Endothelial cell of umbilical vein (primary cell): ENCODE results near the gene FNBP1. TPM values are rescaled to one million over a fixed set of nuclear protein-coding genes. Genes with fewer than 3 reads are reported as not detected.

Source experiments
- BruUV-seq: library from RNA; stranded (reverse); fragments of 400-500 nt; replicated peaks from 2 replicates; lab custom pipeline; 2021; lab: Mats Ljungman, UMichigan
- CTCF ChIA-PET: fragments of 300-600, 350-600 bp; sonication (Branson Sonifier 250); formaldehyde crosslinking; loops from one replicate; lab custom pipeline; 2021; ENCODE audit warnings: antibody characterized with exemption, inconsistent platforms; lab: Charles Lee
- POLR2A ChIA-PET: fragments of 300-600, 350-600 bp; sonication (Branson Sonifier 250); formaldehyde crosslinking; loops from one replicate; lab custom pipeline; 2021; ENCODE audit warnings: antibody characterized with exemption, inconsistent platforms; lab: Charles Lee
- DNase-seq: peaks from one replicate; pipeline ENCODE4 v3.0.0-alpha.2; 2011; ENCODE audit warnings: low read depth, low spot score
- FAIRE-seq: peaks from 2 replicates; lab custom pipeline; 2011; peaks lifted over from hg19 to GRCh38; lab: Jason Lieb, UNC
- H2AFZ ChIP-seq: 2 replicates; pipeline ENCODE4 v1.6.0; 2012; ENCODE audit warnings: low read depth, low read length, control low read depth, inconsistent platforms
- H3K27ac ChIP-seq: 2 replicates; pipeline ENCODE4 v1.5.1; 2011; ENCODE audit warnings: low read depth, mild to moderate bottlenecking, control low read depth, low read length, moderate library complexity; ENCODE audit not compliant: insufficient read depth
- H3K27me3 ChIP-seq, 2 experiments: 2 replicates each; pipeline versions ENCODE4 v1.6.0 to v1.6.1; 2011; ENCODE audit warnings: low read length in 2 of 2, mixed read lengths in 1 of 2; ENCODE audit not compliant: control insufficient read depth in 2 of 2, insufficient read depth in 2 of 2
- H3K36me3 ChIP-seq, 2 experiments: 2 replicates in 1 of 2; 3 replicates in 1 of 2; pipeline ENCODE4 v1.5.1; 2011; ENCODE audit warnings: low read length in 2 of 2, mild to moderate bottlenecking in 1 of 2, moderate library complexity in 1 of 2; ENCODE audit not compliant: control insufficient read depth in 2 of 2, insufficient read depth in 2 of 2; ENCODE audit errors: extremely low read depth in 1 of 2
- H3K4me1 ChIP-seq: 3 replicates; pipeline ENCODE4 v1.5.1; 2011; ENCODE audit warnings: mild to moderate bottlenecking, low read length; ENCODE audit not compliant: control insufficient read depth, insufficient read depth; ENCODE audit errors: extremely low read depth
- H3K4me2 ChIP-seq: 2 replicates; pipeline ENCODE4 v1.6.1; 2011; ENCODE audit warnings: low read length, control low read depth, mixed read lengths; ENCODE audit not compliant: insufficient read depth
- H3K4me3 ChIP-seq, 3 experiments: fragments of 200-600 bp in 1 of 3; sonication (generic), shearing (Covaris generic) in 1 of 3; replicated peaks in 1 of 3; 2 replicates each; pipeline ENCODE4 v1.5.1; 2011 to 2016; ENCODE audit warnings: control low read depth in 3 of 3, low read length in 3 of 3, mild to moderate bottlenecking in 2 of 3, inconsistent platforms in 1 of 3, low read depth in 1 of 3, moderate library complexity in 1 of 3; ENCODE audit not compliant: insufficient read depth in 1 of 3
- H3K79me2 ChIP-seq: 2 replicates; pipeline ENCODE4 v1.6.0; 2012; ENCODE audit warnings: low read length, inconsistent platforms; ENCODE audit not compliant: control insufficient read depth, insufficient read depth
- H3K9ac ChIP-seq: replicated peaks from 2 replicates; pipeline ENCODE3; 2011; ENCODE audit warnings: low read length, control low read depth; ENCODE audit not compliant: insufficient read depth; ENCODE audit errors: extremely low read depth
- H3K9me1 ChIP-seq: replicated peaks from 3 replicates; pipeline ENCODE4 v1.6.0; 2011; ENCODE audit warnings: mild to moderate bottlenecking, low read length; ENCODE audit not compliant: control insufficient read depth, insufficient read depth; ENCODE audit errors: extremely low read depth
- H3K9me3 ChIP-seq: replicated peaks from 2 replicates; pipeline ENCODE4 v1.5.1; 2012; ENCODE audit warnings: low read length, inconsistent platforms; ENCODE audit not compliant: control insufficient read depth, insufficient read depth
- H4K20me1 ChIP-seq: replicated peaks from 2 replicates; pipeline ENCODE3; 2011; ENCODE audit warnings: mild to moderate bottlenecking, low read length; ENCODE audit not compliant: control insufficient read depth, insufficient read depth; ENCODE audit errors: extremely low read depth
- EZH2 ChIP-seq: IDR thresholded peaks from 2 replicates; pipeline ENCODE4 v1.6.1; 2012; ENCODE audit warnings: borderline replicate concordance, low read depth, mild to moderate bottlenecking, moderate library complexity, low read length, inconsistent platforms; ENCODE audit not compliant: severe bottlenecking
- FOS ChIP-seq: IDR thresholded peaks from 2 replicates; pipeline ENCODE4 v1.6.1; 2011; ENCODE audit warnings: mild to moderate bottlenecking, low read length, moderate library complexity, borderline replicate concordance; ENCODE audit not compliant: insufficient read depth
- GATA2 ChIP-seq: IDR thresholded peaks from 2 replicates; pipeline ENCODE4 v1.7.0; 2011; ENCODE audit warnings: low read depth, mild to moderate bottlenecking, moderate library complexity, mixed read lengths, low read length; ENCODE audit not compliant: insufficient read length, insufficient read depth
- JUN ChIP-seq: IDR thresholded peaks from 2 replicates; pipeline ENCODE4 v1.6.1; 2011; ENCODE audit warnings: borderline replicate concordance, low read depth; ENCODE audit not compliant: insufficient read length, insufficient read depth
- MYC ChIP-seq: IDR thresholded peaks from one replicate; pipeline ENCODE4 v1.6.1; 2011; ENCODE audit warnings: mild to moderate bottlenecking, low read depth, low read length
- POLR2A ChIP-seq: IDR thresholded peaks from 2 replicates; pipeline ENCODE4 v1.6.1; 2012; ENCODE audit warnings: low read depth, mild to moderate bottlenecking, control low read depth, low read length
- POLR2AphosphoS5 ChIP-seq: IDR thresholded peaks from 2 replicates; pipeline ENCODE4 v1.6.1; 2012; ENCODE audit warnings: low read depth, mild to moderate bottlenecking, control low read depth, low read length, moderate library complexity; ENCODE audit not compliant: insufficient read depth
- dilution Hi-C: fragments of 300-500 bp; cut with MboI; formaldehyde crosslinking; loops from one replicate; pipeline ENCODE4 v1.15.0; 2019; ENCODE audit warnings: low sequenced_read_pairs; ENCODE audit not compliant: extremely low pct_ligation_motif_present
- intact Hi-C: fragments of 100-400 bp; cut with micrococcal nuclease; formaldehyde crosslinking; loops from one replicate; pipeline ENCODE4 v1.10.0; 2022
- polyA plus RNA-seq, 4 experiments: library from polyadenylated mRNA; depleted of rRNA in 3 of 4; stranded (reverse) in 3 of 4; unstranded in 1 of 4; fragments of >200 nt; gene quantifications; 2 replicates each; pipeline versions ENCODE4 v1.2.1 to v1.2.3, GENCODE V29; 2011 to 2012; ENCODE audit warnings: missing spikeins in 1 of 4
- total RNA-seq: library from RNA; stranded (reverse); gene quantifications from 2 replicates; pipeline ENCODE4 v1.2.3, GENCODE V29; 2021
- TF ChIP-seq, protein P1 (sequence below): IDR thresholded peaks from 2 replicates; pipeline ENCODE4 v1.6.1; 2011; ENCODE audit not compliant: insufficient read depth, insufficient read length
- TF ChIP-seq, protein P2 (sequence below), 2 donors: IDR thresholded peaks; 1 replicate in 1 of 2; 2 replicates in 1 of 2; pipeline ENCODE4 v1.5.1; 2011; ENCODE audit warnings: low read length in 2 of 2, mild to moderate bottlenecking in 2 of 2, moderate library complexity in 2 of 2, control low read depth in 1 of 2, inconsistent platforms in 1 of 2, low read depth in 1 of 2; ENCODE audit not compliant: insufficient read depth in 1 of 2; ENCODE audit errors: extremely low read depth in 1 of 2

FNBP1 gene
- total and polyA plus RNA-seq, 2 donors (not counting 3 experiments of a cell fraction or from before 2014, with no cell fraction given), result 10.9 to 43.9 TPM

DNA sequence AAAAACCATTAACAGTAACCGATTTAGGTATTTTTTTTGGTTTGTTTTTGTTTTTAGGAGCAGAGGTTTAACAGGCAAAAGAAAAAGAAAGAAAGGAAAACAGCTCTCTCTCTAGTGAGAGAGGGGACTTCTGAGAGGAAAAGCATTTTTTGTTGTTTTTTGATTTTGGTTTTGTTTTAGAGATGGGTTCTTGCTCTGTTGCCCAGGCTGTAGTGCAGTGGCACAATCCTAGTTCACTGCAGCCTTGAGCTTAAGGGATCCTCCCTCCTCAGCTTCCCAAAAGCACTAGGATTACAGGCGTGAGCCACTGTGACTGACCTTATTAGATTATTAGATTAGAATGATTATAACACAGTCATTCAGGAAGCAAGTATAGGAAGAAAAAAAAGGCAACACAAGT lies 197.6 kb downstream of the FNBP1 start:
- no TSS peak for BruUV-seq
- no peaks in the 10 kb centered on the region for H3K79me2 ChIP-seq
- TF ChIP-seq MYC, result no peak
- no peak for TF ChIP-seq POLR2A
- TF ChIP-seq, protein P1, sequence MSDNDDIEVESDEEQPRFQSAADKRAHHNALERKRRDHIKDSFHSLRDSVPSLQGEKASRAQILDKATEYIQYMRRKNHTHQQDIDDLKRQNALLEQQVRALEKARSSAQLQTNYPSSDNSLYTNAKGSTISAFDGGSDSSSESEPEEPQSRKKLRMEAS, result no peak
- TF ChIP-seq JUN, result no peak
- no peak for TF ChIP-seq FOS
- TF ChIP-seq, protein P2, sequence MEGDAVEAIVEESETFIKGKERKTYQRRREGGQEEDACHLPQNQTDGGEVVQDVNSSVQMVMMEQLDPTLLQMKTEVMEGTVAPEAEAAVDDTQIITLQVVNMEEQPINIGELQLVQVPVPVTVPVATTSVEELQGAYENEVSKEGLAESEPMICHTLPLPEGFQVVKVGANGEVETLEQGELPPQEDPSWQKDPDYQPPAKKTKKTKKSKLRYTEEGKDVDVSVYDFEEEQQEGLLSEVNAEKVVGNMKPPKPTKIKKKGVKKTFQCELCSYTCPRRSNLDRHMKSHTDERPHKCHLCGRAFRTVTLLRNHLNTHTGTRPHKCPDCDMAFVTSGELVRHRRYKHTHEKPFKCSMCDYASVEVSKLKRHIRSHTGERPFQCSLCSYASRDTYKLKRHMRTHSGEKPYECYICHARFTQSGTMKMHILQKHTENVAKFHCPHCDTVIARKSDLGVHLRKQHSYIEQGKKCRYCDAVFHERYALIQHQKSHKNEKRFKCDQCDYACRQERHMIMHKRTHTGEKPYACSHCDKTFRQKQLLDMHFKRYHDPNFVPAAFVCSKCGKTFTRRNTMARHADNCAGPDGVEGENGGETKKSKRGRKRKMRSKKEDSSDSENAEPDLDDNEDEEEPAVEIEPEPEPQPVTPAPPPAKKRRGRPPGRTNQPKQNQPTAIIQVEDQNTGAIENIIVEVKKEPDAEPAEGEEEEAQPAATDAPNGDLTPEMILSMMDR (IDR thresholded peaks at IDR 0.05; ENCODE audit: extremely low read depth in 1 of 2, insufficient read depth in 1 of 2, low read depth in 1 of 2, low read length in 2 of 2), result no peak
- TF ChIP-seq GATA2, result no peak
- TF ChIP-seq EZH2, result no peak
- TF ChIP-seq POLR2AphosphoS5, result no peak
- intact Hi-C loops (no loop called here), dilution Hi-C loops (no loop called here)
- no peak overlapping the region for H3K4me2 ChIP-seq
- POLR2A ChIA-PET, result no interaction called here
- no peak overlapping the region for H2AFZ ChIP-seq
- no peak overlapping the region for H3K4me3 ChIP-seq
- H3K27me3 ChIP-seq, result no peaks in the 10 kb centered on the region
- H3K9ac ChIP-seq, result no peak overlapping the region
- CTCF ChIA-PET, result no interaction called here
- DNase-seq, result no peak
- FAIRE-seq, result no peak
- H3K36me3 ChIP-seq, result peaks cover 0 to 3% of the 10 kb centered on the region in 2 experiments
- no peaks in the 10 kb centered on the region for H3K9me3 ChIP-seq
- H3K9me1 ChIP-seq, result no peaks in the 10 kb centered on the region
- H4K20me1 ChIP-seq, result no peaks in the 10 kb centered on the region
- H3K27ac ChIP-seq, result no peak overlapping the region
- peaks cover 2% of the 10 kb centered on the region for H3K4me1 ChIP-seq
